ENCODE data around the gene ARAP2. TPM values are rescaled to one million over a fixed set of nuclear protein-coding genes. Genes with fewer than 3 reads are reported as not detected.

The ARAP2 gene
- 100 to 1,000 TPM; 124 to 156 TPM for total RNA-seq

GRCh38 chr4:36244257-36245082 lies at the start of gene ARAP2:
ARAP2 (minus strand) TSS chr4:36244514; CDS start chr4:36229486, 15,028 bp downstream.
- peaks cover 34 to 48% of the 10 kb centered on the region in 2 donors for H3K4me1 Mint-ChIP-seq (ENCODE audit: low read depth in 2 of 2)
- peak; percentile 90 for DNase-seq (ENCODE audit: low spot score)
- ATAC-seq: peak; percentile 91 to 92
- H3K4me3 Mint-ChIP-seq: peak within 1 kb of the TSS; percentile 95
- H3K27ac Mint-ChIP-seq: peak within 1 kb of the TSS; percentile 91 to 98
- no peaks in the 10 kb centered on the region for H3K27me3 Mint-ChIP-seq
- H3K36me3 Mint-ChIP-seq: peaks cover 12% of the 10 kb centered on the region
- H3K9me3 Mint-ChIP-seq: no peaks in the 10 kb centered on the region

- ATAC-seq (no peak), DNase-seq (ENCODE audit: low spot score) (no peak)
- Mint-ChIP-seq H3K27me3 (no peaks in the 10 kb centered on the region), H3K4me1 (ENCODE audit: low read depth in 2 of 2) (peaks cover 44 to 55% of the 10 kb centered on the region in 2 donors), H3K27ac (peak overlapping the region; percentile 6 to 98), H3K36me3 (peaks cover 21% of the 10 kb centered on the region), H3K9me3 (no peaks in the 10 kb centered on the region), H3K4me3 (no peak overlapping the region)
Observed at GRCh38 chr4:36292556-36293188, 48.4 kb upstream of the ARAP2 start.

- DNase-seq (ENCODE audit: low spot score): no peak
- ATAC-seq: no peak
- Mint-ChIP-seq H3K4me3 (peak overlapping the region; percentile 30), H3K27ac (peak overlapping the region; percentile 92 to 98), H3K36me3 (peaks cover 22% of the 10 kb centered on the region), H3K27me3 (no peaks in the 10 kb centered on the region), H3K9me3 (no peaks in the 10 kb centered on the region), H3K4me1 (ENCODE audit: low read depth in 2 of 2) (peaks cover 53 to 65% of the 10 kb centered on the region in 2 donors)
Observed at GRCh38 chr4:36290641-36291040, 46.3 kb upstream of the ARAP2 start.

GRCh38 chr4:36288731-36289426 lies 44.6 kb upstream of the ARAP2 start:
- Mint-ChIP-seq H3K27ac (peak overlapping the region; percentile 92 to 98), H3K27me3 (no peaks in the 10 kb centered on the region), H3K4me3 (peak overlapping the region; percentile 60), H3K36me3 (peaks cover 20% of the 10 kb centered on the region), H3K4me1 (ENCODE audit: low read depth in 2 of 2) (peaks cover 58 to 76% of the 10 kb centered on the region in 2 donors), H3K9me3 (no peaks in the 10 kb centered on the region)
- DNase-seq (ENCODE audit: low spot score) (no peak), ATAC-seq (no peak)

GRCh38 chr4:36286481-36286871 lies 42.2 kb upstream of the ARAP2 start:
- Mint-ChIP-seq H3K36me3 (peaks cover 36% of the 10 kb centered on the region), H3K4me1 (ENCODE audit: low read depth in 2 of 2) (peaks cover 69 to 88% of the 10 kb centered on the region in 2 donors), H3K4me3 (peak overlapping the region; percentile 93), H3K9me3 (no peaks in the 10 kb centered on the region), H3K27me3 (no peaks in the 10 kb centered on the region), H3K27ac (peak overlapping the region; percentile 92 to 98)
- ATAC-seq (no peak), DNase-seq (ENCODE audit: low spot score) (no peak)

GRCh38 chr4:36285784-36286480 lies 41.6 kb upstream of the ARAP2 start:
- Mint-ChIP-seq H3K36me3 (peaks cover 36% of the 10 kb centered on the region), H3K27me3 (no peaks in the 10 kb centered on the region), H3K4me3 (peak overlapping the region; percentile 93), H3K9me3 (no peaks in the 10 kb centered on the region), H3K4me1 (ENCODE audit: low read depth in 2 of 2) (peaks cover 69 to 87% of the 10 kb centered on the region in 2 donors), H3K27ac (peak overlapping the region; percentile 92 to 98)
- DNase-seq (ENCODE audit: low spot score): peak; percentile 86
- peak; percentile 93 to 94 for ATAC-seq

- Mint-ChIP-seq H3K4me3 (peak overlapping the region; percentile 93), H3K27ac (peak overlapping the region; percentile 92 to 98), H3K36me3 (peaks cover 34% of the 10 kb centered on the region), H3K4me1 (ENCODE audit: low read depth in 2 of 2) (peaks cover 72 to 92% of the 10 kb centered on the region in 2 donors), H3K9me3 (peaks cover 3% of the 10 kb centered on the region), H3K27me3 (no peaks in the 10 kb centered on the region)
- DNase-seq (ENCODE audit: low spot score) (no peak), ATAC-seq (no peak)
Observed at GRCh38 chr4:36283912-36284465, 39.7 kb upstream of the ARAP2 start.

- Mint-ChIP-seq H3K36me3 (peaks cover 29% of the 10 kb centered on the region), H3K27ac (peak overlapping the region; percentile 92 to 98), H3K27me3 (no peaks in the 10 kb centered on the region), H3K4me1 (ENCODE audit: low read depth in 2 of 2) (peaks cover 72 to 91% of the 10 kb centered on the region in 2 donors), H3K9me3 (peaks cover 3% of the 10 kb centered on the region), H3K4me3 (peak overlapping the region; percentile 93)
- DNase-seq (ENCODE audit: low spot score): no peak
- ATAC-seq: no peak
Observed at GRCh38 chr4:36282503-36283030, 38.3 kb upstream of the ARAP2 start.

GRCh38 chr4:36281384-36282106 lies 37.2 kb upstream of the ARAP2 start, which contains the start of gene DTHD1:
DTHD1 (plus strand) TSS chr4:36281616; CDS start chr4:36281759, 143 bp downstream.
- Mint-ChIP-seq H3K36me3 (peaks cover 29% of the 10 kb centered on the region), H3K4me1 (ENCODE audit: low read depth in 2 of 2) (peaks cover 71 to 89% of the 10 kb centered on the region in 2 donors), H3K9me3 (peaks cover 3% of the 10 kb centered on the region), H3K4me3 (peak within 1 kb of the TSS; percentile 93), H3K27me3 (no peaks in the 10 kb centered on the region), H3K27ac (peak within 1 kb of the TSS; percentile 92 to 98)
- ATAC-seq (peak; percentile 71 to 81), DNase-seq (ENCODE audit: low spot score) (peak; percentile 78)

GRCh38 chr4:36280555-36280954 lies 36.2 kb upstream of the ARAP2 start:
- DNase-seq (ENCODE audit: low spot score) (no peak), ATAC-seq (no peak)
- Mint-ChIP-seq H3K4me3 (peak overlapping the region; percentile 57), H3K36me3 (peaks cover 24% of the 10 kb centered on the region), H3K9me3 (peaks cover 3% of the 10 kb centered on the region), H3K27me3 (no peaks in the 10 kb centered on the region), H3K4me1 (ENCODE audit: low read depth in 2 of 2) (peaks cover 65 to 79% of the 10 kb centered on the region in 2 donors), H3K27ac (peak overlapping the region; percentile 92 to 98)

GRCh38 chr4:36278789-36279188 lies 34.5 kb upstream of the ARAP2 start:
- ATAC-seq: no peak
- H3K36me3 Mint-ChIP-seq: peaks cover 18% of the 10 kb centered on the region
- DNase-seq (ENCODE audit: low spot score): no peak
- H3K4me3 Mint-ChIP-seq: peak overlapping the region; percentile 59
- no peaks in the 10 kb centered on the region for H3K27me3 Mint-ChIP-seq
- peak overlapping the region; percentile 92 to 98 for H3K27ac Mint-ChIP-seq
- H3K4me1 Mint-ChIP-seq (ENCODE audit: low read depth in 2 of 2): peaks cover 58 to 63% of the 10 kb centered on the region in 2 donors
- peaks cover 3% of the 10 kb centered on the region for H3K9me3 Mint-ChIP-seq

GRCh38 chr4:36277533-36277932 lies 33.2 kb upstream of the ARAP2 start:
- ATAC-seq (no peak), DNase-seq (ENCODE audit: low spot score) (no peak)
- H3K36me3 Mint-ChIP-seq: peaks cover 14% of the 10 kb centered on the region
- peaks cover 3% of the 10 kb centered on the region for H3K9me3 Mint-ChIP-seq
- H3K4me1 Mint-ChIP-seq (ENCODE audit: low read depth in 2 of 2): peaks cover 52% of the 10 kb centered on the region in 2 donors
- H3K27me3 Mint-ChIP-seq: no peaks in the 10 kb centered on the region
- peak overlapping the region in 1 of 2 donors; percentile 98 for H3K27ac Mint-ChIP-seq
- no peak overlapping the region for H3K4me3 Mint-ChIP-seq

Measured in natural killer cell treated with Interleukin-12 subunit alpha and Interleukin-12 subunit beta and Interleukin-15 and Interleukin-18, amount 100 ng/mL, for 72 hours (primary cell).